ENCODE measurements around the gene LENG8. TPM values are rescaled to one million over a fixed set of nuclear protein-coding genes. Genes with fewer than 3 reads are reported as not detected.
"Not testable (repeated sequence)": the region's sequence is repeated elsewhere in the genome, so short reads cannot be mapped to it uniquely, and the experiment has no call there.

The LENG8 gene
- total RNA-seq, 1 experiment from 2014 or later: 14.4 TPM

GRCh38 chr19:54439174-54439851 lies 9.7 kb upstream of the LENG8 start:
- no peak overlapping the region for H3K27ac ChIP-seq
- DNase-seq (ENCODE audit: low read depth in 1 of 2, low spot score in 2 of 2): no peak

GRCh38 chr19:54440641-54441040 lies 8.4 kb upstream of the LENG8 start:
- H3K27me3 ChIP-seq (replicated peaks): no peaks in the 10 kb centered on the region
- H3K4me1 ChIP-seq (replicated peaks): no peaks in the 10 kb centered on the region
- no peaks in the 10 kb centered on the region for H3K9me3 ChIP-seq (replicated peaks)
- no peaks in the 10 kb centered on the region; the same call in none of the 2 replicates for H3K36me3 ChIP-seq
- no peak for DNase-seq (ENCODE audit: low read depth in 1 of 2, low spot score in 2 of 2)
- H3K4me3 ChIP-seq: no peak overlapping the region
- no peak overlapping the region for H3K27ac ChIP-seq

More at GRCh38 chr19:54439174-54439851, 9.7 kb upstream of the LENG8 start:
- no peaks in the 10 kb centered on the region for H3K9me3 ChIP-seq (replicated peaks)
- H3K36me3 ChIP-seq: no peaks in the 10 kb centered on the region; the same call in 1 of the 2 replicates
- no peaks in the 10 kb centered on the region for H3K4me1 ChIP-seq (replicated peaks)
- H3K27me3 ChIP-seq (replicated peaks): no peaks in the 10 kb centered on the region
- no peak overlapping the region for H3K4me3 ChIP-seq

GRCh38 chr19:54444737-54445136 lies 4.3 kb upstream of the LENG8 start:
- Histone ChIP-seq H3K4me1 (replicated peaks) (0 out of 2 replicates have a peak, but pooled peaks cover 4% of the 10 kb centered on the region), H3K27ac (no peak overlapping the region), H3K9me3 (replicated peaks) (no peaks in the 10 kb centered on the region), H3K27me3 (replicated peaks) (no peaks in the 10 kb centered on the region), H3K36me3 (peaks cover 7% of the 10 kb centered on the region), H3K4me3 (no peak overlapping the region)
- no peak for DNase-seq (ENCODE audit: low read depth in 1 of 2, low spot score in 2 of 2)

- not testable (repeated sequence) for H3K4me3 ChIP-seq; H3K27me3 ChIP-seq (replicated peaks); H3K27ac ChIP-seq; DNase-seq (ENCODE audit: low read depth in 1 of 2, low spot score in 2 of 2); H3K9me3 ChIP-seq (replicated peaks)
- H3K36me3 ChIP-seq: peaks cover 24% of the 10 kb centered on the region
- peaks cover 17% of the 10 kb centered on the region for H3K4me1 ChIP-seq (replicated peaks)
These were observed 2.6 kb upstream of the LENG8 start for GRCh38 chr19:54446349-54446748.

- Histone ChIP-seq H3K4me1 (replicated peaks) (peaks cover 22% of the 10 kb centered on the region), H3K36me3 (peaks cover 42% of the 10 kb centered on the region), H3K4me3 (peak overlapping the region; percentile 74), H3K27me3 (replicated peaks) (no peaks in the 10 kb centered on the region), H3K9me3 (replicated peaks) (no peaks in the 10 kb centered on the region), H3K27ac (peak overlapping the region; percentile 83)
- peak; percentile 67 to 78 for DNase-seq (ENCODE audit: low read depth in 1 of 2, low spot score in 2 of 2)
These were observed 792 bp upstream of the LENG8 start for GRCh38 chr19:54448040-54448773.

- H3K27me3 ChIP-seq (replicated peaks): no peaks in the 10 kb centered on the region
- peak overlapping the region; percentile 74 for H3K4me3 ChIP-seq
- no peak for DNase-seq (ENCODE audit: low read depth in 1 of 2, low spot score in 2 of 2)
- peaks cover 22% of the 10 kb centered on the region for H3K4me1 ChIP-seq (replicated peaks)
- H3K9me3 ChIP-seq (replicated peaks): no peaks in the 10 kb centered on the region
- H3K27ac ChIP-seq: peak overlapping the region; percentile 83
- H3K36me3 ChIP-seq: peaks cover 57% of the 10 kb centered on the region
These were observed 686 bp downstream of the LENG8 start for GRCh38 chr19:54449701-54450069.

- Histone ChIP-seq H3K9me3 (replicated peaks) (no peaks in the 10 kb centered on the region), H3K4me3 (no peak overlapping the region; the same call in none of the 2 replicates), H3K27ac (no peak overlapping the region), H3K27me3 (replicated peaks) (no peaks in the 10 kb centered on the region), H3K36me3 (peaks cover 74% of the 10 kb centered on the region), H3K4me1 (replicated peaks) (peaks cover 22% of the 10 kb centered on the region)
- DNase-seq (ENCODE audit: low read depth in 1 of 2, low spot score in 2 of 2): peak in 1 of 2 experiments; percentile 28
These were observed 2.4 kb downstream of the LENG8 start for GRCh38 chr19:54451331-54451871.

GRCh38 chr19:54451997-54452396 lies 3.0 kb downstream of the LENG8 start:
- H3K36me3 ChIP-seq: peaks cover 80% of the 10 kb centered on the region
- H3K27ac ChIP-seq: no peak overlapping the region
- DNase-seq (ENCODE audit: low read depth in 1 of 2, low spot score in 2 of 2): no peak
- no peak overlapping the region for H3K4me3 ChIP-seq
- no peaks in the 10 kb centered on the region for H3K27me3 ChIP-seq (replicated peaks)
- no peaks in the 10 kb centered on the region for H3K9me3 ChIP-seq (replicated peaks)
- peaks cover 22% of the 10 kb centered on the region for H3K4me1 ChIP-seq (replicated peaks)

- Histone ChIP-seq H3K4me3 (no peak overlapping the region), H3K27me3 (replicated peaks) (no peaks in the 10 kb centered on the region), H3K9me3 (replicated peaks) (no peaks in the 10 kb centered on the region), H3K4me1 (replicated peaks) (peaks cover 18% of the 10 kb centered on the region), H3K27ac (no peak overlapping the region), H3K36me3 (peaks cover 86% of the 10 kb centered on the region)
- DNase-seq (ENCODE audit: low read depth in 1 of 2, low spot score in 2 of 2): no peak
These were observed 3.6 kb downstream of the LENG8 start for GRCh38 chr19:54452626-54453025.

- H3K27ac ChIP-seq: no peak overlapping the region
- H3K4me3 ChIP-seq: no peak overlapping the region
- peaks cover 100% of the 10 kb centered on the region for H3K36me3 ChIP-seq
- no peaks in the 10 kb centered on the region for H3K9me3 ChIP-seq (replicated peaks)
- no peaks in the 10 kb centered on the region for H3K27me3 ChIP-seq (replicated peaks)
- DNase-seq (ENCODE audit: low read depth in 1 of 2, low spot score in 2 of 2): no peak
- peaks cover 18% of the 10 kb centered on the region for H3K4me1 ChIP-seq (replicated peaks)
These were observed 5.2 kb downstream of the LENG8 start for GRCh38 chr19:54453921-54454780.

- H3K4me1 ChIP-seq (replicated peaks): peaks cover 18% of the 10 kb centered on the region
- H3K27me3 ChIP-seq (replicated peaks): no peaks in the 10 kb centered on the region
- H3K27ac ChIP-seq: no peak overlapping the region
- H3K36me3 ChIP-seq: peaks cover 96% of the 10 kb centered on the region
- no peak for DNase-seq (ENCODE audit: low read depth in 1 of 2, low spot score in 2 of 2)
- no peaks in the 10 kb centered on the region for H3K9me3 ChIP-seq (replicated peaks)
- H3K4me3 ChIP-seq: no peak overlapping the region
These were observed 6.0 kb downstream of the LENG8 start for GRCh38 chr19:54454781-54455675.

- H3K36me3 ChIP-seq: peaks cover 94% of the 10 kb centered on the region
These were observed 6.9 kb downstream of the LENG8 start for GRCh38 chr19:54455786-54456422.

More at GRCh38 chr19:54455786-54456422, 6.9 kb downstream of the LENG8 start:
- Histone ChIP-seq H3K4me1 (replicated peaks) (peaks cover 9% of the 10 kb centered on the region), H3K27ac (no peak overlapping the region), H3K9me3 (replicated peaks) (no peaks in the 10 kb centered on the region), H3K27me3 (replicated peaks) (no peaks in the 10 kb centered on the region), H3K4me3 (no peak overlapping the region)
- DNase-seq (ENCODE audit: low read depth in 1 of 2, low spot score in 2 of 2): no peak
